ENCODE data around the gene KCNMB3. TPM values are rescaled to one million over a fixed set of nuclear protein-coding genes. Genes with fewer than 3 reads are reported as not detected.
"Not testable (repeated sequence)": the region's sequence is repeated elsewhere in the genome, so short reads cannot be mapped to it uniquely, and the experiment has no call there.

Gene KCNMB3
- total RNA-seq, 1 donor from 2014 or later, result 0.89 TPM

GRCh38 chr3:179266701-179267211 is 15.8 kb upstream of the KCNMB3 start:
- peak; percentile 46 for DNase-seq
- intact Hi-C loops (cut with DNase I), result no loop called here
- ATAC-seq (ENCODE audit: poor library complexity), result no peak

DNA sequence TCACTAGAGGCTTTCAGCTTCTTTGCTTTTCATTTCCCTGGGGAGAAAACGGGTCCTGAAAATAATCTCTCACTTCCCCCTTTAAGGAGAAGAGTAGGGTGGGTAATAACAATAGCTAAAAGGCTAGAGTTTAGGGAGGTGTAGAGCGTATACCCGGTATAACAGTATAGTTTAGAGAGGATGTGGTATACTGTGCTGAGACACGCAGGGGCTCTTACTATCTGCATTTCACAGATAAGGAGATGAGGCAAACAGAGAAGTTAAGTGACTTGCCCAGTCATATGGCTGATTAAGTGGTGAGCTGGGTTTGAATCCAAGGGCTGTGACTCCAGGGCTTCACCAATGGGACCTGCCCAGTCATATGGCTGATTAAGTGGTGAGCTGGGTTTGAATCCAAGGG is 15.0 kb upstream of the KCNMB3 start:
- intact Hi-C loops (cut with DNase I), result no loop called here
- ATAC-seq (ENCODE audit: poor library complexity) (no peak), DNase-seq (no peak)

DNA sequence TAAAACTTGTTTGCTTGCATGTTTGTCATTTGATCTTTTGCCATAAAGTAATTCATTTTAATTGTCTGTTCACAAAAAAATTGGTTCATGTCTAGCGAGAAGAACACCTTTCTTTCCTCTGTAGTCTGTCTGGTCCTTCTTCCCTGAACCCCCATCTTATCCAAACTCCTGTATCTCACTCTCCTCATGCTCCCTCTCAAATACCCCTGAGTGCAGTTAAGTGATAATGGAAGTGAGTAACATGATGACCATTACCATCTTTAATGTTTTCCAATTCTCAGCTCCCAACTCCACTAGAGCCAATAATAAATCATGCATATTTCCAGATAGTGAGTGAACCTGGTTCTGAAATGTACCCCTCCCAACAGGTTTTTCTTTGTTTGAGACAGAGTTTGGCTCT is 14.2 kb upstream of the KCNMB3 start:
- intact Hi-C loops (cut with DNase I), result no loop called here
- ATAC-seq (ENCODE audit: poor library complexity), result no peak

GRCh38 chr3:179264449-179264848 is 13.5 kb upstream of the KCNMB3 start:
- DNase-seq, result no peak
- intact Hi-C loops (cut with DNase I), result no loop called here

More for the DNA sequence above, 14.2 kb upstream of the KCNMB3 start:
- DNase-seq, result no peak

DNA sequence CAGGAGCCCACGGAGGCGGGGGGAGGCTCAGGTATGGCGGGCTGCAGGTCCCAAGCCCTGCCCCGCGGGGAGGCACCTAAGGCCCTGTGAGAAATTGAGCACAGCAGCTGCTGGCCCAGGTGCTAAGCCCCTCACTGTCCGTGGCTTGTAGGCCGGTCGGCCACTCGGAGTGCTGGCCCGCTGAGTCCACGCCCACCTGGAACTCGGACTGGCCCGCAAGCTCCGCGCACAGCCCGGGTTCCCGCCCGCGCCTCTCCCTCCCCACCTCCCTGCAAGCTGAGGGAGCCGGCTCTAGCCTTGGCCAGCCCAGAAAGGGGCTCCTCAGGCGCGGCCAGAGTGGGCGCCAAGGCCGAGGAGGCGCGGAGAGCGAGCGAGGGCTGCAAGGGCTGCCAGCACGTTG is 12.2 kb upstream of the KCNMB3 start:
- intact Hi-C loops (cut with DNase I), result no loop called here
- no peak for DNase-seq
- ATAC-seq (ENCODE audit: poor library complexity), result no peak

More at GRCh38 chr3:179264449-179264848, 13.5 kb upstream of the KCNMB3 start:
- ATAC-seq (ENCODE audit: poor library complexity), result no peak

GRCh38 chr3:179260949-179261765 is 10.2 kb upstream of the KCNMB3 start:
- peak; percentile 88 for DNase-seq
- peak; percentile 100 for ATAC-seq (ENCODE audit: poor library complexity)
- intact Hi-C loops (cut with DNase I), result no loop called here

DNA sequence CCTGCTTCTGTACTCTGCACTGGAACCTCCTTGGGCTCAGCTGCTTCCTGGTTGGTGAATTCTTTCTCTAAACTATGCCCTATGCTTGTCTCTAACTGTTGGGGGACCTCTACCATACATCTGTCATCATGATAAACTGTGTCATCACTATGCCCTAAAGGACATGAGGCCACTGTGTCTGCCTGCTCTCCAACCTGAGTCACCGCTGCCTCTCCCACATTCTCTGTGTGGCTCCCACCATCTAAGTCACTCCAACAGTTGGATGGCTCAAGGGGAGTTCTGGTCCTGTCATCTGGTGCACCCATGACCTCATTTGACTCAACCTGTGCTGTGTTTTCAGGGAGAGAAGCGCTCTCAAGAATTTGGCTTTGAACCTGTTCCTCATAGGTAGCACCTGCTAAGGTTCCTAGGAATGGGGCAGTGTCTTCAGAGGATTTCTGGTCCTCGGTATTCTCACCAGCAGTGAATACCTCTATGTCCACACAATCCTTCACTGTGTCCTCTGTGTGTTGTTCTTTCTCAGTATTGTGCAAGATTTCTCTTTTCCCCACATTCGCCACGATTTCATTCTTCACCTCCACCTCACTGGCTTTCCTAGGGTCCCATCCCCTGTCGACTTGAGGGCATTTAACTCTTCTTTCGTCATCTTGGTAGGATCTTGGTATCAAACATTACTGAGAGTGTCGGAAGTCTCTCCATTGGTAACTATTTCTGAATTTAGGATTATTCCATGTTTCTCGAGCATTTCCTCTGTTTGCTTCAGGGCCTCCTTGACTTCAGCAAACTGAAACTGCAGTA is 9.2 kb upstream of the KCNMB3 start:
- intact Hi-C loops (cut with DNase I); ATAC-seq (ENCODE audit: poor library complexity); DNase-seq: not testable (repeated sequence)

GRCh38 chr3:179258820-179259219 is 7.9 kb upstream of the KCNMB3 start:
- no peak for ATAC-seq (ENCODE audit: poor library complexity)
- no peak for DNase-seq

DNA sequence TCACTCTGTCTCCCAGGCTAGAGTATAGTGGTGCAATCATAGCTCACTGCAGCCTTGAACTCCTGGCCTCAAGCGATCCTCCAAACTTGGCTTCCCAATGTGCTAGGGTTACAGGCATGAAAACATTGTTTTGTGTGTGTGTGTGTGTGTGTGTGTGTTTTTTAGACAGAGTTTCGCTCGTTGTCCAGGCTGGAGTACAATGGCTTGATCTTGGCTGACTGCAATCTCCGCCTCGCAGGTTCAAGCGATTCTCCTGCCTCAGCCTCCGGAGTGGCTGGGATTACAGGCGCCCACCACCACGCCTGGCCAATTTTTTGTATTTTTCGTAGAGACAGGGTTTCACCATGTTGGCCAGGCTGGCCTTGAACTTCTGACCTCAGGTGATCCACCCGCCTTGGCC is 6.8 kb upstream of the KCNMB3 start:
- ATAC-seq (ENCODE audit: poor library complexity); DNase-seq; intact Hi-C loops (cut with DNase I): not testable (repeated sequence)

More at GRCh38 chr3:179258820-179259219, 7.9 kb upstream of the KCNMB3 start:
- intact Hi-C loops (cut with DNase I), result no loop called here

GRCh38 chr3:179256813-179257212 is 5.9 kb upstream of the KCNMB3 start:
- ATAC-seq (ENCODE audit: poor library complexity), result no peak
- no peak for DNase-seq
- intact Hi-C loops (cut with DNase I), result no loop called here

- intact Hi-C loops (cut with DNase I), result no loop called here
- ATAC-seq (ENCODE audit: poor library complexity) (no peak), DNase-seq (no peak)
Measured at GRCh38 chr3:179247289-179248015, 3.5 kb downstream of the KCNMB3 start.

DNA sequence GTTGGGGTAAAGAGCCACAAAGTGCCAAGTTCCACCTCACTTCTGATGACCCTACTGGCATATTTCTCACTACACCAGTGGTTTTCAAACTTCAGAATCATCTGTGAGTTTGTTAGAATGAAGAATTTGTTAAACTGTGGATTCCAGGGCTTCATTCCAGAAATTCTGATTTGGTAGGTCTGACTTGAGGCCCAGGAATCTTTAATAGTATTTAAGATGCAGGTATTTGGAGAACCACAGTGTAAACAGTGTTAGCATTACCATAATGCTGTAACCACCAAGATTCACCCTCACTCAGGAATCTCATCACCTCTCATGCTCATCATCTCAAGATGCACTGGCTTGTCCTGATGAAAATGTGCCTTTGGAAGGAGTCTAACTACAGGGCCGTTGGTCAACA is 6.0 kb downstream of the KCNMB3 start:
- no peak for ATAC-seq (ENCODE audit: poor library complexity)
- intact Hi-C loops (cut with DNase I), result no loop called here

GRCh38 chr3:179242859-179243258 is 8.1 kb downstream of the KCNMB3 start:
- intact Hi-C loops (cut with DNase I); DNase-seq; ATAC-seq (ENCODE audit: poor library complexity): not testable (repeated sequence)

More for the DNA sequence above, 6.0 kb downstream of the KCNMB3 start:
- DNase-seq, result no peak

- intact Hi-C loops (cut with DNase I); DNase-seq; ATAC-seq (ENCODE audit: poor library complexity): not testable (repeated sequence)
Measured at GRCh38 chr3:179240299-179240698, 10.6 kb downstream of the KCNMB3 start.

DNA sequence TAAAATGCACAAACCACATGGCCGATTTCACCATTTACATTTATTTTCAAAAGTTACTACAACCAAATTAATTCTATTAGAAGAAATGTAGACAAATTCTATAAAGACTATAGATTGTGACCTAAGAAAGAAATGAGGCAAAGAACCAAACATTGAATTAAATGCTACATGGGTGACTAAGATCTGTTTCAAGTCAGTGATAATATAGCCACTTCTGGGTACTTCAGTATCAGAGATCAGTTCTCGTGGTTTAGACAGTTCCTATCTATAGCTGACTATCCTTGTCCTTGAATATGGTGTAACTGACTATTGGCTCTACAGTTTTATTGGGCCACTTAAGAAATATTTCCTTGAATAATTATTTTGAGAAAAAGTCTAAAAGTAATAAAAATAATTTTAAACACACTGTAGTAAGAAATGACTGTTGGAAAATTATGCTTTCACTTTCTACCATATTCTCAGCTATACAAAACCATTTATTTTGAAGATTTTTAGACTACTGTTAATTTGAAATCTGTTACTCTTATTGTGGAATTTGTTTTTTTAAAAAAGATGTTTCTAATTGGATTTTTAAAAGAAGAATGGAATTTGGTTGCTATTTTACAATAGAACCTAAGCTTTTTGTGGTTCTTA is 14.1 kb downstream of the KCNMB3 start:
- intact Hi-C loops (cut with DNase I), result no loop called here
- no peak for ATAC-seq (ENCODE audit: poor library complexity)
- DNase-seq, result no peak

DNA sequence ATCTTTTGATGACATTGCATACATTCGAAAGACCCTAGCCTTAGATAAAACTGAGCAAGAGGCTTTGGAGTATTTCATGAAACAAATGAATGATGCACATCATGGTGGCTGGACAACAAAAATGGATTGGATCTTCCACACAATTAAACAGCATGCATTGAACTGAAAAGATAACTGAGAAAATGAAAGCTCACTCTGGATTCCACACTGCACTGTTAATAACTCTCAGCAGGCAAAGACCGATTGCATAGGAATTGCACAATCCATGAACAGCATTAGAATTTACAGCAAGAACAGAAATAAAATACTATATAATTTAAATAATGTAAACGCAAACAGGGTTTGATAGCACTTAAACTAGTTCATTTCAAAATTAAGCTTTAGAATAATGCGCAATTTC is 16.7 kb downstream of the KCNMB3 start:
- intact Hi-C loops (cut with DNase I), result no loop called here
- ATAC-seq (ENCODE audit: poor library complexity), result no peak
- DNase-seq, result no peak

- ATAC-seq (ENCODE audit: poor library complexity), result no peak
Measured at GRCh38 chr3:179233043-179233442, 17.9 kb downstream of the KCNMB3 start.

DNA sequence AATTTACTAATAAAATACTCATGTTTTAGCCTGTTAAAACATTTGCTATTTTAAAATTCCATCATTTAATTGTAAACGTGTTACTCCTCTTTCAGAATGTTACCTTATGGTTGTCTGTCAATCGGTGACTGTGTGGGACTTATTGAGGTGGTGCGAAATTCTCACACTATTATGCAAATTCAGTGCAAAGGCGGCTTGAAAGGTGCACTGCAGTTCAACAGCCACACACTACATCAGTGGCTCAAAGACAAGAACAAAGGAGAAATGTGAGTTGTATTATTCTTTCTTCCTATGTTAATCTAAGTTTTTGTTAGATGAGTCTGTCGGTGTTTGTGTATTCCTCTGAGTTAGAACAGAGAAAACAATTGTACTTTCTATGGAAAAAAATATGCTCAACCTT is 21.7 kb downstream of the KCNMB3 start:
- ATAC-seq (ENCODE audit: poor library complexity) (no peak), DNase-seq (no peak)
- intact Hi-C loops (cut with DNase I), result no loop called here

More at GRCh38 chr3:179233043-179233442, 17.9 kb downstream of the KCNMB3 start:
- DNase-seq, result no peak
- intact Hi-C loops (cut with DNase I), result no loop called here
